H1 (cell line): ENCODE measurements around the gene OGFOD2. TPM values are rescaled to one million over a fixed set of nuclear protein-coding genes. Genes with fewer than 3 reads are reported as not detected.

Experiments
- microRNA-seq, 2 experiments: library from miRNA; unstranded; fragments of <30 nt; microRNA quantifications; one replicate each; pipeline versions ENCODE4 to v1.2.0, GENCODE V29; 2016 to 2020; ENCODE audit warnings: borderline microRNAs expressed in 2 of 2, borderline number of aligned reads in 2 of 2, borderline replicate concordance in 1 of 2
- polyA plus RNA-seq, 7 experiments: library from polyadenylated mRNA; depleted of rRNA in 3 of 7; stranded (reverse) in 5 of 7; unstranded in 2 of 7; fragments of >200 nt in 5 of 7; fragments of 200-250 nt in 2 of 7; gene quantifications; 1 replicate in 5 of 7; 2 replicates in 1 of 7; 4 replicates in 1 of 7; pipeline versions ENCODE4 v1.2.1 to v1.2.3, GENCODE V29; 2011 to 2013; ENCODE audit warnings: missing spikeins in 2 of 7, mixed read lengths in 2 of 7
- small RNA-seq: library from polyadenylated mRNA; stranded (forward); fragments of <200 nt; extraction: miRNeasy Mini kit (QIAGEN cat#:217004); gene quantifications from one replicate; pipeline ENCODE3, GENCODE V24; 2013; ENCODE audit not compliant: insufficient read depth
- total RNA-seq: library from RNA; stranded (reverse); fragmentation: NEBNext Ultra II Directional; extraction: Animal tissue kit (Norgen Biotek cat#: 25700); gene quantifications from 2 replicates; pipeline ENCODE4 v1.2.1, GENCODE V29; 2021

The OGFOD2 gene
- total and polyA plus RNA-seq, 2 of the 8 experiments (the other 6 are each of a cell fraction or from before 2014, with no cell fraction given), result 17.3 to 20.3 TPM

Small RNAs within 50 kb of the gene (microRNA-seq; reads per million reads assigned to microRNA genes)
- 0 reads per million in 2 experiments for gene MIR4304

Small RNAs within 50 kb of the gene (small RNA-seq; reads per million reads assigned to genes)
- gene ARL6IP4 (not detected), gene MIR4304 (not detected)

Other genes with a start within 250 kb of the OGFOD2 start
- not detected in 2 replicates for gene HCAR1, start 244.4 kb upstream of the OGFOD2 start, total RNA-seq
- gene HCAR1, start 244.4 kb upstream of the OGFOD2 start, polyA plus RNA-seq (2011; rRNA removed), result 0.02 TPM in 1 of 2 replicates, not detected in the other
- 78.1 and 84.0 TPM in 2 replicates for gene DENR, start 222.4 kb upstream of the OGFOD2 start, total RNA-seq
- gene DENR, start 222.4 kb upstream of the OGFOD2 start, polyA plus RNA-seq (2011; rRNA removed), result 26.9 and 29.5 TPM in 2 replicates
- 0.21 and 0.41 TPM in 2 replicates for gene CCDC62, start 200.7 kb upstream of the OGFOD2 start, total RNA-seq
- 0.05 TPM in 2 replicates for gene CCDC62, start 200.7 kb upstream of the OGFOD2 start, polyA plus RNA-seq (2011; rRNA removed)
- 14.5 and 14.7 TPM in 2 replicates for gene HIP1R, start 139.8 kb upstream of the OGFOD2 start, total RNA-seq
- 11.2 and 16.1 TPM in 2 replicates for gene HIP1R, start 139.8 kb upstream of the OGFOD2 start, polyA plus RNA-seq (2011; rRNA removed)
- gene VPS37B, start 79.1 kb upstream of the OGFOD2 start, total RNA-seq, result 11.9 and 13.1 TPM in 2 replicates
- 15.7 and 17.2 TPM in 2 replicates for gene VPS37B, start 79.1 kb upstream of the OGFOD2 start, polyA plus RNA-seq (2011; rRNA removed)
- 6.3 and 8.0 TPM in 2 replicates for gene ABCB9, start 8.8 kb upstream of the OGFOD2 start, total RNA-seq
- gene ABCB9, start 8.8 kb upstream of the OGFOD2 start, polyA plus RNA-seq (2011; rRNA removed), result 3.8 and 5.0 TPM in 2 replicates
- 109 and 115 TPM in 2 replicates for gene ARL6IP4, start 5.4 kb downstream of the OGFOD2 start, total RNA-seq
- gene ARL6IP4, start 5.4 kb downstream of the OGFOD2 start, polyA plus RNA-seq (2011; rRNA removed), result 76.4 and 97.6 TPM in 2 replicates
- gene PITPNM2, start 175.8 kb downstream of the OGFOD2 start, total RNA-seq, result 2.3 and 3.4 TPM in 2 replicates
- gene PITPNM2, start 175.8 kb downstream of the OGFOD2 start, polyA plus RNA-seq (2011; rRNA removed), result 0.59 and 0.97 TPM in 2 replicates